Epithelial cell of prostate (primary cell): ENCODE measurements around the gene ZFP92.

Source experiments
- DNase-seq: peaks from one replicate; pipeline ENCODE4 v3.0.0-alpha.2; 2011; ENCODE audit warnings: low read depth, low spot score
- H3K27ac ChIP-seq: fragments of 450-650 bp; 2 replicates; pipeline ENCODE4 v1.5.1; 2017; ENCODE audit warnings: mild to moderate bottlenecking

Gene ZFP92

GRCh38 chrX:153411255-153411987, at the start of gene ZFP92:
Gene ZFP92 (plus strand): TSS chrX:153411472. CDS start chrX:153418323, 6,851 bp downstream.
- no peak within 1 kb of the TSS for H3K27ac ChIP-seq
- DNase-seq, result no peak

- no peak overlapping the region for H3K27ac ChIP-seq
- no peak for DNase-seq
Observed at GRCh38 chrX:153361781-153362397, 49.4 kb upstream of the ZFP92 start.

- DNase-seq, result no peak
- no peak overlapping the region for H3K27ac ChIP-seq
Observed at GRCh38 chrX:153365670-153366069, 45.6 kb upstream of the ZFP92 start.

GRCh38 chrX:153366119-153366518, 45.2 kb upstream of the ZFP92 start:
- no peak for DNase-seq
- H3K27ac ChIP-seq, result no peak overlapping the region

- H3K27ac ChIP-seq, result no peak overlapping the region
- DNase-seq, result no peak
Observed at GRCh38 chrX:153366878-153367538, 44.3 kb upstream of the ZFP92 start.

GRCh38 chrX:153370293-153371055, 40.8 kb upstream of the ZFP92 start:
- DNase-seq, result no peak
- H3K27ac ChIP-seq, result no peak overlapping the region

- no peak overlapping the region for H3K27ac ChIP-seq
- DNase-seq, result no peak
Observed at GRCh38 chrX:153371256-153371655, 40.0 kb upstream of the ZFP92 start.

GRCh38 chrX:153372949-153373348, 38.3 kb upstream of the ZFP92 start:
- H3K27ac ChIP-seq, result no peak overlapping the region
- DNase-seq, result no peak

GRCh38 chrX:153374426-153374825, 36.8 kb upstream of the ZFP92 start:
- no peak for DNase-seq
- no peak overlapping the region for H3K27ac ChIP-seq

- DNase-seq, result no peak
- no peak overlapping the region for H3K27ac ChIP-seq
Observed at GRCh38 chrX:153375571-153375970, 35.7 kb upstream of the ZFP92 start.

- H3K27ac ChIP-seq, result no peak overlapping the region
- DNase-seq, result no peak
Observed at GRCh38 chrX:153377727-153378126, 33.5 kb upstream of the ZFP92 start.

GRCh38 chrX:153378607-153379006, 32.7 kb upstream of the ZFP92 start:
- H3K27ac ChIP-seq, result no peak overlapping the region
- DNase-seq, result no peak

- no peak for DNase-seq
- no peak overlapping the region for H3K27ac ChIP-seq
Observed at GRCh38 chrX:153379508-153379907, 31.8 kb upstream of the ZFP92 start.

- DNase-seq, result no peak
Observed at GRCh38 chrX:153379971-153380581, 31.2 kb upstream of the ZFP92 start.

GRCh38 chrX:153380691-153381090, 30.6 kb upstream of the ZFP92 start:
- no peak overlapping the region for H3K27ac ChIP-seq

More at GRCh38 chrX:153379971-153380581, 31.2 kb upstream of the ZFP92 start:
- no peak overlapping the region for H3K27ac ChIP-seq

GRCh38 chrX:153381684-153382532, 29.4 kb upstream of the ZFP92 start:
- H3K27ac ChIP-seq, result no peak overlapping the region

More at GRCh38 chrX:153380691-153381090, 30.6 kb upstream of the ZFP92 start:
- no peak for DNase-seq

GRCh38 chrX:153382563-153383482, 28.4 kb upstream of the ZFP92 start:
- no peak overlapping the region for H3K27ac ChIP-seq
- DNase-seq, result no peak

More at GRCh38 chrX:153381684-153382532, 29.4 kb upstream of the ZFP92 start:
- DNase-seq, result no peak

- no peak overlapping the region for H3K27ac ChIP-seq
- no peak for DNase-seq
Observed at GRCh38 chrX:153384390-153384789, 26.9 kb upstream of the ZFP92 start.
